Measurements from ENCODE around the gene SLC39A2.
"Not testable (repeated sequence)": the region's sequence is repeated elsewhere in the genome, so short reads cannot be mapped to it uniquely, and the experiment has no call there.

The SLC39A2 gene

DNA sequence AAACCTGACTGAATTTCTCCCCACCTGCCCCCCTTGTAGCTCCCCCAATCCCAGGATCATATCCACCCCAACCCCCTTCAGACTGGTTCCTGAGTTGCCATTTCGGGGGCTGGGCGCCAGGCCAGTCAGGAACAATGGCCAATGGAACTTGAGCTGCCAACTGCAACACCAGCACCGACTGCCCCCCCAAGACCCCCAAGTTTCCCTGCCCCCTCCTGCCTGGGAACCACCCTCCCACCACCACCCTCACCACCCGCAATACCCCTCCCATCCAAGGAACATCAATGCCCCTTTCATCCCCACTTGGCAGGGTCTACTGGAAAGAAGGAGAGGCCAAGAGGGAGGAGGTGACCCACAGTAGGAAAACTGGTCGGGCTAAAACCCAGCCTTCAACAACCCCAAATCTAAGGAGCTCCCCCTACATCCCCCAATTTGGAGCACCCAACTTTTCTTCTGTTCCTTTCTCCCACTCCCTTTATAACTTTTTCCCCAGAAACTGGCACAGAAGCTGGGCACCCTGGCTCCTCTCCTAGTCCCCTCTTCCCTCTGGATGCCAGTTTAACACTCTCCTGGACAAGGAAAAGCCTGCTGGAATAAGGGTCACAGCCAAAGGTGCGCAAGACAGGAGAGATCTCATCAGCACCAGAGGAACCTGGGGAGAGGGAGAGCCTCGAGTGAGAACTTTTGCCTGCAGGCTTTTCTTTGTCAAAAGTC is 27.3 kb downstream of the SLC39A2 start:
- DNase-seq: no peak

DNA sequence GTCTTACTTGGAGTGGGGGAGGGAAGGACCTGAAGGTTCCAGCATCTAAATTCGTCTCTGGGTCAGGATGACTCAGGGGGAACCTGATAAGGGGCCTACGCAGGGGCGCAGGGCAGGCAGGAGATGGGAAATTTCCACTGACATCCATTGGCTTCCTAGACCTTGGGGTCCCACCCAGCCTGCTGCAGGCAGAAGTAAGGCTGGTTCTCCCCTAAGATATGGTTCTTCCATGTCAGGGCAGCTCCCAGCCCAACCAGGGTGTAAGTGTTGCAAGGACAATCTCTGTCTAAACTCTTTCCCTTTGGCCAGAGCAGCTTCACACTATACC is 27.9 kb downstream of the SLC39A2 start:
- DNase-seq: no peak

DNA sequence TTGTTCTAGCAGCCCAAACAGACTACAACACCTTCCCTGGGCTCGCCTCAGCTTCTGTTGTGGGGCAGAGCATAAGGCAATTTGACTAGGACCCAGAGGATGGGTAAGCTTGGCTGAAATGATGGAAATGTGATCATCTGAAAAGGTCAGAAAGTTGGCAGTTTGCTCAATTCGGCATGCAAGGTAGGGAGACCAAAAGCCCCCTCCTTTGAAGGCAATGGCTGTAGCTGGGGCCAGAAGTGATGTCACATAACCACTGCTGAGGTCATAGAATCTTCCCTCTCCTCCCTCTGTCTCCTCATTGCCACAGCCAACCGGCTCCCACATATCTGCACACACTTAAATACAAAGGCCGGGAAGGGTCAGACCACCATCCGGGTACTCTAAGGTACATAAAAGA is 30.8 kb downstream of the SLC39A2 start, which contains the start of gene TPPP2:
Gene TPPP2 (plus strand): TSS at position 301 of the 400 bp plus-strand sequence. CDS start 365 bp downstream, outside the sequence.
- DNase-seq: no peak

DNA sequence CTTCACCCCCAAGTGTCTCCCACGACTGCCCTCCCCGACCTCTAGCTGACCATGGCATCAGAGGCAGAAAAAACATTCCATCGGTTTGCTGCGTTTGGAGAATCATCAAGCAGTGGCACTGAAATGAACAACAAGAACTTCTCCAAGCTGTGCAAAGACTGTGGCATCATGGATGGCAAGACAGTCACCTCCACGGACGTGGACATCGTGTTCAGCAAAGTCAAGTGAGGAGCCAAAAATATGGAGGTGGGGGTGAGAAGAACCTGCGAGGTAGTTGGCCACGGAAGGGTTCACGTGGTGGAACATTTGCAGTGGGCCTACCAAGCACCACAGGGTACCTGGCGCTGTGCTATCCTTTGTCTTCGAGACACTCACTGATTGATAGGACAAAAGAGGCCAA is 31.4 kb downstream of the SLC39A2 start:
- DNase-seq: no peak

DNA sequence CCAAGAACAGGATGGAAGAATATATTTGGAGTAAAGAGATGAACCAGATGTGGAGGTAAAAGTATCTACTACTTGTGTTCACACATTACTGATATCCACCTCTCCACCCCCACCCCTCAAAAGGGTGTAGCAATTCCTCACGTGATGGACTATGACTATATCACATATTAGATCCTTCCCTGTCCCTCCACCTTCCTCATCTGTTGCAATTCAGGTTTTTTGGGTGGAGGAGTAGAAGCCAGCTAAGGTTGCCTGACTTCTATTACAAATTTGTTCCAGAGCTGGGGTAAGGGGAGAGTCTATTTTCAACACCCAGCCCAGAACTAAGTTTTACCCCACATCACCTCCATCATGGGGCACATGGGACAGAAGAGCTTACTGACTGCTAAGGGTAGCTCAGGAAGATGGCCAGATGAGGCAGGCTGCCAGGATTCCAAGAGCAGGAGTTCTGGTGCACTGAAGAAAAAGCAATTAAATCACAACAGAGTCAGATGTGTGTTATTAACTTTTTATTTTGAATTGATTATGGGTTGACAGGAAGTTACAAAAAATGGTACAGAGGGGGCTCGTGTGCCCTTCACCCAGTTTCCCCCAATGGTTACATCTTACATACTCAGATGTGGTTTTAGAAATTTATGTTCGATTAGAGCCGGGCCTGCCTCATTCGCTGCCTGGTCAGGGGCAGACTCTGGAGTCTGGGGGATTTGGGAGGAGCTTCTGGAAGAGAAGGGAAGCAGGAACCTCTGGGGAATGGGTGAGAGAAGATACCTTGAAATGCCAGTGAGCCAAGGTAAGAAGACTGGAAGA is 33.4 kb downstream of the SLC39A2 start:
- no peak for DNase-seq

DNA sequence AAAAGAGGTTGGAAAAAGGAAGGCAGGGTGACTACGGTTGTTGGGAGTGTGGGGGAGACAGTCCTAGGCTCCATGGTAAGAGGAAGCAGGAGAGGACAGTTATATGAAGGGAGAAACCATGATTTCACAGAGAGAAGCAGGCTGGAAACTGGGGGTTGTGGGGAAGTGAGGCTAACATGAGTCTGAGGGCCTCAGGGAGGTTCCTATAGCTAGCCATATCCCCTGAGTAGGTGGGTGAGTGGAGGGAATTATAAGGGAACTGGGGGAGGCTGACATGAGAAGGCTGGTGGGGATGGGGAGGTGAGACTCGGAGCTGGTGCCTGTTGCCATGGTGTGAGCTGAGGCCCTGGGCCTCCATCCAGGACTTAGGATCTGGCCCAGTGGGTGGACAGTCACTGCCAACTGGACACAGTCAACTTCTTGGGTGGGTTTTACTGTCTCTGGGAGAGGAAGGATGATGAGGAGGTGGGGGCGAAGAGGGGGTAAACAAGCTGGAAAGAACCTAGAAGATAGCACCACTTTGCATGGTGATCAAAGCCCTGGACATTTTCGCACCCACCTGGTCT is 34.1 kb downstream of the SLC39A2 start:
- no peak for DNase-seq

GRCh38 chr14:21034707-21035106 is 35.6 kb downstream of the SLC39A2 start, which contains the start of gene RNASE13:
RNASE13 (minus strand) TSS chr14:21034807; CDS start chr14:21034288, 519 bp downstream.
- DNase-seq: no peak

DNA sequence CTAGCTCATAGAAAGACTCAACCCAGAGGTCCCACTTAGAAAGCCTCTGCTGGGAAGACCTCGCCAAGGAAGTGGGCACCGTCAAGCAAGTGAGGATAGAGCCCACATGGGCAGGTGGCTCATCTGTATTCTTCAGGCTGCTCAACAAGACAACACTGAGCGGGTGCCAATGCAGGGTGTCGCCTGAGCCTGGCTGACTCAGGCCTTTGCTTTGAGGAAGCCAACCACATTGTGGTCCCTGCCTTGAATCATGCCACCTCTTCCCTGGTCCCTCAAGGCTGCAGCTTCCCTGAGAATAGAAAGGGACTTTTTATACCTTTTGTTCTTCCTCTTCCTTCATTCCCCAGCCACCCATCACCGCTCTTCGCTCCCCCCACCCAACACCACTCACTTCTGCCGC is 37.7 kb downstream of the SLC39A2 start:
- DNase-seq: no peak

GRCh38 chr14:21037156-21037555 is 38.1 kb downstream of the SLC39A2 start:
- DNase-seq: no peak

DNA sequence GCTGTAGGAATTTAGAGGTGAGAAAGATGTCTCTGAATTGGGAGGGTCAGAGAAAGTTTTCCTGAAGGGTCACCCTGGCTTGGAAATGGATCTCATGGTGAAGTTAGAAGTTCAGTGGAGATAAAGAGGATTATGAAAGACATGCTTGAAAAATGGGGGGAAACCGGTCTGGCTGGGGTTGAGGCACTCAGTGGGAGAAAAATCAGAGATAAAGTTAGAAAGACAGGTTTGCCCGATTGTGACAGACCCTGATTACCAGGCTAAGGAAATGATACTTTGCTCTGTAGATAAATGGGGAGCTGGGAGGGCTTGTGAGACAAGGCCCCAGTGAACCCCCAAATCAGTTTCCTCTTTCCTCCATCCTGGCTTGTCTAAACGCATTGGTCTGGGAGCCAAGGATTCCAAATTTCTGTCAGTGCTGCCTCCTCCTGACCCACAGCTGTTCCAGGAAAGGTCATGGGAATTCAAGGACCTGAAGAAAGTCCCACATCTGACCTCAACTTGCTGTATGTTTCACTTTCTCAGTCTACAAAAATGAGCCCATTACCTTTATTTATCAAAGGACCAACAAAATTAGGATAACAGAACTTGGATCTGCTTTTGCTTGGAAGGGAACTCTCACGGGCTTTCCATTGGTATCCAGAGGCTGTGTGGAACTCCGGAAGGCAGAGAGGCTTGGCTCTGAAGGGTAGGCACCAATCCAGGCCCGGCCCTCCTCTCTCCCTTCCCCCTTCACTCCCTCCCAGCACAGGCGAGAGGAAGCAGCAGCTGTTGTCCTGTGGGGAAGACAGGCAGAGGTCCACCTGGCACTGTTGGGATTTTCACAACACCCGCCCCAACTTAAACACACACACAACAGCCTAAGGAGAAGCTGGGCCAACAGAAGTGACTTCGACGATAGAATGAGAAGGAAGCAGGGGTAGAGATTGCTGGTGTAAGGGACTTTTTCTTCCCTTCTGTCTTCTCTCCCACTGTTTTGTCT is 39.6 kb downstream of the SLC39A2 start:
- no peak for DNase-seq

- no peak for DNase-seq
Observed at GRCh38 chr14:21039585-21040369, 40.7 kb downstream of the SLC39A2 start.

- no peak for DNase-seq
Observed at GRCh38 chr14:21040370-21040925, 41.4 kb downstream of the SLC39A2 start.

DNA sequence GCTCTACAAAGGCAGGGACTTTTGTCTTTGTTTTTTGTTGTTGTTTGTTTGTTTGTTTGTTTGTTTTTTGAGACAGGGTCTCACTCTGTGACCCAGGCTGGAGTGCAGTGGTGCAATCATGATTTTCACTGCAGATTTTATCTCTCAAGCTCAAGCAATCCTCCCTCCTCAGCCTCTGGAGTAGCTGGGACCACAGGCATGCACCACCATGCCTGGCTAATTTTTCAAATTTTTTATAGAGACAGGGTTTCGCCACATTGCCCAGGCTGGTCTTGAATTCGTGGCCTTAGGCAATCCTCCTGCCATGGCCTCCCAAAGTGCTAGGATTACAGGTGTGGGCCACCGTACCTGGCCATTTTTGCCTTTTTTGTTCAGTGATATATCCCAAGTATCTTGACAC is 41.8 kb downstream of the SLC39A2 start:
- DNase-seq: not testable (repeated sequence)

GRCh38 chr14:21041676-21042433 is 42.8 kb downstream of the SLC39A2 start, which contains the start of gene RNASE7:
RNASE7 (plus strand) TSS chr14:21042362; CDS start chr14:21042993, 631 bp downstream.
- no peak for DNase-seq

DNA sequence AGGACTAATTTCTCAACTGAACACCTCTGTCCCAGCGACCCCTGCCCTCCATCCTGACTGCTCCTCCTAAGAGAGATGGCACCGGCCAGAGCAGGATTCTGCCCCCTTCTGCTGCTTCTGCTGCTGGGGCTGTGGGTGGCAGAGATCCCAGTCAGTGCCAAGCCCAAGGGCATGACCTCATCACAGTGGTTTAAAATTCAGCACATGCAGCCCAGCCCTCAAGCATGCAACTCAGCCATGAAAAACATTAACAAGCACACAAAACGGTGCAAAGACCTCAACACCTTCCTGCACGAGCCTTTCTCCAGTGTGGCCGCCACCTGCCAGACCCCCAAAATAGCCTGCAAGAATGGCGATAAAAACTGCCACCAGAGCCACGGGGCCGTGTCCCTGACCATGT is 43.8 kb downstream of the SLC39A2 start:
- no peak for DNase-seq

DNA sequence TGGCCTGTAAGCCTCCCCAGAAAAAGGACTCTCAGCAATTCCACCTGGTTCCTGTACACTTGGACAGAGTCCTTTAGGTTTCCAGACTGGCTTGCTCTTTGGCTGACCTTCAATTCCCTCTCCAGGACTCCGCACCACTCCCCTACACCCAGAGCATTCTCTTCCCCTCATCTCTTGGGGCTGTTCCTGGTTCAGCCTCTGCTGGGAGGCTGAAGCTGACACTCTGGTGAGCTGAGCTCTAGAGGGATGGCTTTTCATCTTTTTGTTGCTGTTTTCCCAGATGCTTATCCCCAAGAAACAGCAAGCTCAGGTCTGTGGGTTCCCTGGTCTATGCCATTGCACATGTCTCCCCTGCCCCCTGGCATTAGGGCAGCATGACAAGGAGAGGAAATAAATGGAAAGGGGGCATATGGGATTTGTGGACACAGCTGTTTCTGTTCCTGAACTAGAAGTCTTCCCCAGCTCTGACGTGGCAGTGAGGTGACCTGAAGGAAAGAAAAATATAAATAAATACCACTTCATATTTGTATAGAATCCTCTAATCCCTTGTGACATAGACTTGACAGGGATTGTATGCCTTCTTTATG is 44.4 kb downstream of the SLC39A2 start:
- DNase-seq: no peak

GRCh38 chr14:21043974-21044618 is 45.0 kb downstream of the SLC39A2 start:
- no peak for DNase-seq

GRCh38 chr14:21047378-21047781 is 48.3 kb downstream of the SLC39A2 start:
- DNase-seq: no peak

GRCh38 chr14:21048638-21049037 is 49.5 kb downstream of the SLC39A2 start:
- DNase-seq: no peak

- no peak for DNase-seq
Observed at GRCh38 chr14:21049271-21049673, 50.2 kb downstream of the SLC39A2 start.

All from NCI-H2081 treated with DMSO at 0.1 percent for 48 hours (cell line).